Measurements from ENCODE around the gene BAIAP2L2.

Gene BAIAP2L2

GRCh38 chr22:38132794-38133193 is 22.3 kb upstream of the BAIAP2L2 start:
- H3K4me3 ChIP-seq (ENCODE audit: low read depth, low read length) = no peak overlapping the region
- no peak overlapping the region for H3K27ac ChIP-seq
- H3K36me3 ChIP-seq (replicated peaks) = no peaks in the 10 kb centered on the region
- TF ChIP-seq CTCF (IDR thresholded peaks at IDR 0.05; ENCODE audit: low read depth, low read length, missing control alignments) = no peak
- in situ Hi-C loops (cut with HindIII; ENCODE audit: low pct_ligation_motif_present, low sequenced_read_pairs) = no loop called here
- DNase-seq = no peak
- no peaks in the 10 kb centered on the region for H3K27me3 ChIP-seq (replicated peaks)

- in situ Hi-C loops (cut with HindIII; ENCODE audit: low pct_ligation_motif_present, low sequenced_read_pairs) = no loop called here
- H3K4me3 ChIP-seq (ENCODE audit: low read depth, low read length) = no peak overlapping the region
- H3K36me3 ChIP-seq (replicated peaks) = no peaks in the 10 kb centered on the region
- DNase-seq = no peak
- no peak for TF ChIP-seq CTCF (IDR thresholded peaks at IDR 0.05; ENCODE audit: low read depth, low read length, missing control alignments)
- H3K27ac ChIP-seq = no peak overlapping the region
- H3K27me3 ChIP-seq (replicated peaks) = no peaks in the 10 kb centered on the region
These were observed 21.7 kb upstream of the BAIAP2L2 start for GRCh38 chr22:38132136-38132535.

GRCh38 chr22:38131399-38131798 is 20.9 kb upstream of the BAIAP2L2 start:
- Histone ChIP-seq H3K27me3 (replicated peaks) (no peaks in the 10 kb centered on the region), H3K36me3 (replicated peaks) (no peaks in the 10 kb centered on the region), H3K27ac (no peak overlapping the region), H3K4me3 (ENCODE audit: low read depth, low read length) (no peak overlapping the region)
- no peak for DNase-seq
- no peak for TF ChIP-seq CTCF (IDR thresholded peaks at IDR 0.05; ENCODE audit: low read depth, low read length, missing control alignments)
- in situ Hi-C loops (cut with HindIII; ENCODE audit: low pct_ligation_motif_present, low sequenced_read_pairs) = no loop called here

- H3K36me3 ChIP-seq (replicated peaks) = no peaks in the 10 kb centered on the region
- H3K27me3 ChIP-seq (replicated peaks) = no peaks in the 10 kb centered on the region
- H3K27ac ChIP-seq = no peak overlapping the region
- no peak overlapping the region for H3K4me3 ChIP-seq (ENCODE audit: low read depth, low read length)
- in situ Hi-C loops (cut with HindIII; ENCODE audit: low pct_ligation_motif_present, low sequenced_read_pairs) = no loop called here
- DNase-seq = no peak
- no peak for TF ChIP-seq CTCF (IDR thresholded peaks at IDR 0.05; ENCODE audit: low read depth, low read length, missing control alignments)
These were observed 19.4 kb upstream of the BAIAP2L2 start for GRCh38 chr22:38129856-38130255.

GRCh38 chr22:38129021-38129420 is 18.5 kb upstream of the BAIAP2L2 start:
- no peak for DNase-seq
- Histone ChIP-seq H3K36me3 (replicated peaks) (no peaks in the 10 kb centered on the region), H3K27me3 (replicated peaks) (no peaks in the 10 kb centered on the region), H3K4me3 (ENCODE audit: low read depth, low read length) (no peak overlapping the region), H3K27ac (no peak overlapping the region)
- no peak for TF ChIP-seq CTCF (IDR thresholded peaks at IDR 0.05; ENCODE audit: low read depth, low read length, missing control alignments)
- in situ Hi-C loops (cut with HindIII; ENCODE audit: low pct_ligation_motif_present, low sequenced_read_pairs) = no loop called here

GRCh38 chr22:38127869-38128268 is 17.4 kb upstream of the BAIAP2L2 start:
- Histone ChIP-seq H3K27me3 (replicated peaks) (no peaks in the 10 kb centered on the region), H3K36me3 (replicated peaks) (no peaks in the 10 kb centered on the region)

More at GRCh38 chr22:38127869-38128268, 17.4 kb upstream of the BAIAP2L2 start:
- in situ Hi-C loops (cut with HindIII; ENCODE audit: low pct_ligation_motif_present, low sequenced_read_pairs) = no loop called here
- no peak for DNase-seq
- no peak for TF ChIP-seq CTCF (IDR thresholded peaks at IDR 0.05; ENCODE audit: low read depth, low read length, missing control alignments)
- Histone ChIP-seq H3K27ac (no peak overlapping the region), H3K4me3 (ENCODE audit: low read depth, low read length) (no peak overlapping the region)
